Psoas muscle (tissue), 8 donors: Measurements from ENCODE around the gene MRM2. TPM values are rescaled to one million over a fixed set of nuclear protein-coding genes. Genes with fewer than 3 reads are reported as not detected.

Experiments
- ATAC-seq, 4 donors: fragments of 200-7000 bp; cut with Tn5 transposase; one replicate each; pipeline ENCODE4 v1.9.1; 2020; ENCODE audit warnings: moderate library complexity in 3 of 4, mild to moderate bottlenecking in 2 of 4
- DNase-seq, 2 donors: peaks; one replicate each; pipeline ENCODE4 v3.0.0-alpha.2; 2020
- H3K27ac ChIP-seq: fragments of 200-600 bp; one replicate; pipeline ENCODE4 v1.8.0; 2022
- H3K27me3 ChIP-seq, 3 donors: fragments of 200-600 bp in 1 of 3; one replicate each; pipeline versions ENCODE4 v1.6.1 to v1.8.0; 2013 to 2022; ENCODE audit warnings: low read length in 2 of 3, mild to moderate bottlenecking in 2 of 3, moderate library complexity in 1 of 3; ENCODE audit not compliant: insufficient read depth in 3 of 3
- H3K36me3 ChIP-seq, 2 donors: fragments of 200-600 bp in 1 of 2; one replicate each; pipeline versions ENCODE4 v1.6.1 to v1.8.0; 2013 to 2022; ENCODE audit warnings: low read depth in 1 of 2, mild to moderate bottlenecking in 1 of 2, moderate library complexity in 1 of 2; ENCODE audit not compliant: insufficient read depth in 1 of 2
- H3K4me1 ChIP-seq: fragments of 200-600 bp; one replicate; pipeline ENCODE4 v1.8.0; 2022
- H3K4me3 ChIP-seq: fragments of 200-600 bp; one replicate; pipeline ENCODE4 v1.8.0; 2022; ENCODE audit warnings: mild to moderate bottlenecking
- H3K9me3 ChIP-seq: fragments of 200-600 bp; one replicate; pipeline ENCODE4 v1.8.0; 2022
- WGBS, 3 donors: extraction: QIAGEN DNeasy Blood & Tissue Kit; methylation state at CpG; one replicate each; pipeline versions ENCODE4 v1.1.6 to v1.1.7; 2013; 5-methylcytosine and 5-hydroxymethylcytosine counted together
- intact Hi-C, 2 donors: fragments of 100-400 bp; cut with DNase I; formaldehyde crosslinking; loops; one replicate each; pipeline versions ENCODE4 v1.11.0 to v1.14.2; 2022
- polyA plus RNA-seq, 3 donors: library from polyadenylated mRNA; stranded (reverse); fragments of 200-250 nt; gene quantifications; one replicate each; pipeline ENCODE4 v1.2.3, GENCODE V29; 2013
- total RNA-seq, 4 donors: library from RNA; stranded (reverse); fragmentation: NEBNext Ultra II Directional in 2 of 4; extraction: Animal tissue kit (Norgen Biotek cat#: 25700) in 2 of 4; gene quantifications; one replicate each; pipeline versions ENCODE4 v1.2.1 to v1.2.4, GENCODE V29; 2021 to 2023
- TF ChIP-seq, protein P1 (sequence below): fragments of 200-600 bp; IDR thresholded peaks from one replicate; pipeline ENCODE4 v1.8.0; 2022; ENCODE audit warnings: antibody characterized with exemption
- donor health status: healthy with polysubstance abuse.
- donor health status: DM: no; HTN: no; CAD: no; lungs with moderate emphysema.
- donor health status: Bipolar disorder and iron deficiency.
- donor health status: healthy.
- donor health status: DM: yes; HTN: yes; CAD: no.
- donor health status: DM: no; HTN: no; CAD: no.
- donor health status: DM: no; HTN: no; CAD: no.
- donor health status: DM: yes; HTN: yes; CAD: no.

Gene MRM2
- total and polyA plus RNA-seq, 7 donors, result 15.9 to 53.0 (median 21.6) TPM

DNA sequence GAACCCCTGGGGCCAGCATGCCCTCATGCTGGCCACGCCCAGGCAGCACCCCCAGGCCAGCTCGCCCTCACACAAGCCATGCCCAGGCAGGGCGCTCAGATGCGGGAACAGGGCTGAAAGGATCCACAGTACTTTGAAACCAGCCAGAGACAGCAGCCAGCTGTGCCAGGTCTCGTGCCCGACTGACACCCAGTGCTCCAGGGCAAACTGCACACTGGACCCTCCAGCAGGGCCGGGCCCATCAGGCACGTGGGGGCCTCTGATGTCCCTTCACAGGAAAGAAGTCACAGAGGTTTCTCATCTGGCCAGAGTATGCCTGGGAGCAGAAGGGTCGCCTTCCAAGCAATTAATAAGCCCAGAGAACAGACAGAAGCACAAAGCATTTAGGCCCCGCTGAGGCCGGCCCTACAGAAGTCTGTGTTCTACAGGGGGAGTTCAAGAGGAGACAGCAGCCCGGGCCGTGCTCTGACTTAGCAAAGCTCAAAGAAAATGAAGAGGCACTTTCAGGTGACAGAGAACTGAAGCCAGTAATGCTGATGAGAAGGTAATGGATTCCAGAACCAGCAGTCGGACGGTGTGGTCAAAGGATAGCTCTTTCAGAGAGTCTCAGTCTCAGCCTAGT, 30.6 kb downstream of the MRM2 start:
- Histone ChIP-seq H3K4me1 (no peaks in the 10 kb centered on the region), H3K27me3 (no peaks in the 10 kb centered on the region), H3K9me3 (no peaks in the 10 kb centered on the region), H3K4me3 (no peak overlapping the region), H3K27ac (no peak overlapping the region), H3K36me3 (peaks cover 0 to 70% of the 10 kb centered on the region in 2 donors)
- intact Hi-C loops, result loop anchor here in 1 of 2 donors (5.0 kb wide), 1 partner anchor 629 kb away; no protein-coding TSS in a partner anchor
- DNase-seq, result no peak
- TF ChIP-seq, protein P1, sequence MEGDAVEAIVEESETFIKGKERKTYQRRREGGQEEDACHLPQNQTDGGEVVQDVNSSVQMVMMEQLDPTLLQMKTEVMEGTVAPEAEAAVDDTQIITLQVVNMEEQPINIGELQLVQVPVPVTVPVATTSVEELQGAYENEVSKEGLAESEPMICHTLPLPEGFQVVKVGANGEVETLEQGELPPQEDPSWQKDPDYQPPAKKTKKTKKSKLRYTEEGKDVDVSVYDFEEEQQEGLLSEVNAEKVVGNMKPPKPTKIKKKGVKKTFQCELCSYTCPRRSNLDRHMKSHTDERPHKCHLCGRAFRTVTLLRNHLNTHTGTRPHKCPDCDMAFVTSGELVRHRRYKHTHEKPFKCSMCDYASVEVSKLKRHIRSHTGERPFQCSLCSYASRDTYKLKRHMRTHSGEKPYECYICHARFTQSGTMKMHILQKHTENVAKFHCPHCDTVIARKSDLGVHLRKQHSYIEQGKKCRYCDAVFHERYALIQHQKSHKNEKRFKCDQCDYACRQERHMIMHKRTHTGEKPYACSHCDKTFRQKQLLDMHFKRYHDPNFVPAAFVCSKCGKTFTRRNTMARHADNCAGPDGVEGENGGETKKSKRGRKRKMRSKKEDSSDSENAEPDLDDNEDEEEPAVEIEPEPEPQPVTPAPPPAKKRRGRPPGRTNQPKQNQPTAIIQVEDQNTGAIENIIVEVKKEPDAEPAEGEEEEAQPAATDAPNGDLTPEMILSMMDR, result no peak
- no peak for ATAC-seq
- WGBS, 3 donors, result 86 to 92% (median 89%) methylated on average over 15 of the region's 15 CpGs

DNA sequence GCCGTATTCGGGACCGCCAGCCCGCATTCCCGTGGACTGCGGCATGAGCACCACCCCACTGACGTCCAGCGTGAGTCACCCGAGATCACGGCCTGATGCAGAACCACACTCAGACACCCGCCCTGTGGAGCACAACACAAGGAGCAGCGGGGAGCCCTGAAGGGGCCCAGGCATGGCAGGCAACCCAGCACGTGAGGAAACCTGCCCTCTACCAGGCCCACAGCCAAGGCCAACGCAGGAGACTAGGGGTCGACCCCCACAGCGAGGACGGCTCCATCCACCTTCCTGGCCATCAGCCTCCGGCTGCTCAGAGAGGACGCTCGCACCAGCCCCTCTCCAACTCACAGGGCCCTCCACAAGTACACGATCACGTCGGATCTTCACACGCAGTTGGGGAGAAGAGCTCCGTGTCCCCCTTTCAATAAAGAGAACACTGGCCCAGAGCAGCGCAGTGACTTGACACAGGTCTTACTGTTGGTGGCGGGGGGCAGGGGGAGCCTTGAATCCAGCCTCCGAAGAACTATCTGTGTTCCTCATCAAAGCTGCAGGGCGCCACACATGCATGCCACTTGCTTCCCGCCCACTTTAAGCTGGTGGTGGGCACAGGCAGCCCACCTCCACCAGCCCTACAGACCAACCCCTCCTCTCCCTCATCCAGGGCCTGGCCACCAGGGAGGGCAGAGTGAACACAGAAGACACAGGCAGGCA, 31.3 kb downstream of the MRM2 start:
- ATAC-seq (no peak), DNase-seq (peak in 1 of 2 donors; percentile 38)
- H3K4me1 ChIP-seq, result no peaks in the 10 kb centered on the region
- intact Hi-C loops, result loop anchor here in 1 of 2 donors (5.0 kb wide), 1 partner anchor 628 kb away; no protein-coding TSS in a partner anchor
- H3K27ac ChIP-seq, result no peak overlapping the region
- peaks cover 0 to 64% of the 10 kb centered on the region in 2 donors for H3K36me3 ChIP-seq
- no peaks in the 10 kb centered on the region for H3K9me3 ChIP-seq
- 93 to 95% (median 94%) methylated on average over 30 of the region's 30 CpGs for WGBS, 3 donors
- TF ChIP-seq, protein P1, result no peak
- H3K4me3 ChIP-seq, result no peak overlapping the region
- no peaks in the 10 kb centered on the region for H3K27me3 ChIP-seq

DNA sequence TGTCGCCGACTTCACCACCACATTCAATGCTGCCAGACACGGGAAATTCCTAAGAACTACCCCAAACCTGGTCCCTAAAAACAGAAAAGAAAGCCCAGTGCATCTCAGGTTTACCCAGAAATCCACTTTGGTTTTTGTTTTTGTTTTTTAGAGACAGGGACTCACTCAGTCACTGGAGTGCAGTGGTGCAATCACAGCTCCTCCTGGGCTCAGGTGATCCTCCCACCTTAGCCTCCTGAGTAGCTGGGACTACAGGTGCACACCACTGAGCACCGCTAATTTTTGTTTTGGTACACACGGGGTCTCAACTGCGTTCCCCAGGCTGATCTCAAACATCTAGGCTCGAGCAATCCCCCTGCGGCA, 32.1 kb downstream of the MRM2 start:
- Histone ChIP-seq H3K27me3 (no peaks in the 10 kb centered on the region), H3K36me3 (peaks cover 0 to 58% of the 10 kb centered on the region in 2 donors), H3K9me3 (no peaks in the 10 kb centered on the region), H3K4me3 (no peak overlapping the region), H3K4me1 (no peaks in the 10 kb centered on the region), H3K27ac (no peak overlapping the region)
- TF ChIP-seq, protein P1, result no peak
- intact Hi-C loops, result loop anchor here (2.0 to 10.0 kb wide), 5 partner anchors 105 to 633 kb away; no protein-coding TSS in a partner anchor
- DNase-seq (no peak), ATAC-seq (no peak)
- WGBS, 3 donors, result 77 to 88% (median 82%) methylated on average over 8 of the region's 8 CpGs

DNA sequence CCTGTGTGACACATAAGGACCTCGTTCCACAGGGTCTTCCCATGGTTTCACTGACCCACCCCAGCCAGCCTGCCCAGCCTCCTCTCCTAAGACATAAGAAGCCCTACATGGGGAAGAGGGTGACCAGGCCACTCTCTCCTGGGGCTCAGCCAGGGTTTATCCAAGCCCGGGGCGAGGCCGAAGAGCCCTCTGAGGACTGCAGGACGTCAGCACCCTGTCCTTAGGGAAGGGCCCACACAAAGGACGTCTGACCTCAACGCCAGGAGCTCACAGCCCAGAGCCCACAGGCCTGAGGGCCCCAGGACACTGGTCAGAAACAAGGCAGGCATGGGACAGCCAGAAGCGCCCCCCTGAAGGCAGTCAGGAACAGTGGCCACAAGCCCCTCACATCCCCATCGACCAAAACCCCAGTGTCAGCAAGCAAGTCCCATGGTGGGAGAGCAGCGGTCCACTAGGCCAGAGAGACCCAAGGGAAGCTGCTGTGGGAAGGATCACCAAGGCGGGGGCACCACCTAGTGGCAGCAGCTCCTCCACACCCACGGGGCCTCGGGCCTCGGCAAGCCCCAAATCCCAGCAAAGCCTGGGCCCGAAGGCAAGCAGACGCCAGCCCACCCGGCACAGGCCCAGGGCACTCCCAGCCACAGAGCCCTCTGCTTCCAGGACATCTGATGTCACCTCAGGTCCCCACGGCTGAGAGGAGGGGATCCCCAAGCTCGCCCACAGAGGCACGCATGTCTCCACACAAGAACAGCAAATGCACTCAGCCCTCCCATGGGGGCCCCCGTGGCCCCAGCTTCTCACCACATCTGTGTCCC, 32.7 kb downstream of the MRM2 start:
- DNase-seq, result peak; percentile 75 to 85
- Histone ChIP-seq H3K4me3 (no peak overlapping the region), H3K9me3 (no peaks in the 10 kb centered on the region), H3K27me3 (no peaks in the 10 kb centered on the region), H3K27ac (no peak overlapping the region), H3K36me3 (peaks cover 0 to 54% of the 10 kb centered on the region in 2 donors), H3K4me1 (no peaks in the 10 kb centered on the region)
- intact Hi-C loops, result loop anchor here (2.0 to 10.0 kb wide), 4 partner anchors 105 to 632 kb away; no protein-coding TSS in a partner anchor
- 47 to 61% (median 48%) methylated on average over 21 of the region's 21 CpGs for WGBS, 3 donors
- TF ChIP-seq, protein P1, result peak; percentile 78
- peak; percentile 88 to 96 (median 91) for ATAC-seq
